ENCODE measurements around the gene FAIM2. TPM values are rescaled to one million over a fixed set of nuclear protein-coding genes. Genes with fewer than 3 reads are reported as not detected.

The FAIM2 gene
- total and polyA plus RNA-seq, 10 of the 15 experiments (the other 5 are each of a cell fraction or from before 2014, with no cell fraction given) = not detected

DNA sequence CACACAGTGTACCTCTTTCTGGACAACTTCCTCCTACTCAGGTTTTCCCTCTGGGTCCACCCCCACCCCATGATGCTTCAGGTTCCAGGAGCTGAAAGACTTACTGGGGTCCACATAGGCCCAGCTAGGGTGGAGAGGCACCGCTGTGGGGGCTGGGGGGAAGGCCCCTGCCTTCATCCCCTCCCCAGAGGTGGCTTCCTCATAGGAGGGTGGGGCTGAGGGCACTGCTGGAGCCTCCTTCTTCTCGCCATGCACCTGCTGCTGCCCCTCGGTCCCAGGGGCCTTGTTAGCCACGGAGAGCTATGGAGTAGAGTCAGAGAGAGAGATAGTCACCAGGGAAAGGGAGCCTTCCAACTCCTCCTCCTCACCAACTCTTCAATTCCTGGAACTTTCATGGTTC, 2.7 kb downstream of the FAIM2 start:
- RAD21 ChIA-PET (ENCODE audit: unreplicated experiment) = no interaction called here
- Histone ChIP-seq H3K79me2 (ENCODE audit: control insufficient read depth, insufficient read depth, low read length) (no peaks in the 10 kb centered on the region), H3K9ac (ENCODE audit: control insufficient read depth, insufficient read depth, low read length) (no peak overlapping the region), H3K4me1 (ENCODE audit: control insufficient read depth, insufficient read depth, low read length) (no peaks in the 10 kb centered on the region), H2AFZ (ENCODE audit: control insufficient read depth, low read depth, low read length) (no peak overlapping the region), H3K27me3 (replicated peaks in 1 of 2; ENCODE audit: control insufficient read depth in 2 of 2, insufficient read depth in 2 of 2, low read length in 1 of 2) (peaks cover 7 to 12% of the 10 kb centered on the region in 2 experiments), H4K20me1 (ENCODE audit: control insufficient read depth, insufficient read depth) (no peaks in the 10 kb centered on the region), H3K27ac (ENCODE audit: control insufficient read depth, insufficient read depth) (no peak overlapping the region), H3K4me2 (ENCODE audit: control insufficient read depth, insufficient read depth) (no peak overlapping the region), H3K4me3 (no peak overlapping the region), H3K9me3 (replicated peaks; ENCODE audit: control insufficient read depth, insufficient read depth, low read length) (no peaks in the 10 kb centered on the region), H3K36me3 (ENCODE audit: control insufficient read depth in 2 of 2, insufficient read depth in 2 of 2, low read length in 1 of 2) (no peaks in the 10 kb centered on the region)
- in situ Hi-C loops (cut with MboI) = no loop called here
- FAIRE-seq (no peak), ATAC-seq (no peak), DNase-seq (ENCODE audit: low read depth, low spot score) (no peak)
- SMC1A ChIA-PET (ENCODE audit: uncharacterized antibody, unreplicated experiment) = no interaction called here
- WGBS (ENCODE audit: insufficient coverage, insufficient replicate concordance, low lambda C conversion rate, missing lambda C conversion rate) = 0% methylated on average over 4 of the region's 4 CpGs
- no TSS peak for BruUV-seq (replicated peaks)
- intact Hi-C loops (cut with micrococcal nuclease; ENCODE audit: unreplicated experiment) = no loop called here
- CTCF ChIA-PET = interaction anchor here (0.8 to 1.4 kb wide), 2 partner anchors 45 to 66 kb away, joined by 3 to 5 read pairs; no protein-coding TSS in a partner anchor
- POLR2A ChIA-PET = no interaction called here
- no peak for TF ChIP-seq SIN3A (IDR thresholded peaks at IDR 0.05; ENCODE audit: low read depth, low read length)
- TF ChIP-seq, protein P1, sequence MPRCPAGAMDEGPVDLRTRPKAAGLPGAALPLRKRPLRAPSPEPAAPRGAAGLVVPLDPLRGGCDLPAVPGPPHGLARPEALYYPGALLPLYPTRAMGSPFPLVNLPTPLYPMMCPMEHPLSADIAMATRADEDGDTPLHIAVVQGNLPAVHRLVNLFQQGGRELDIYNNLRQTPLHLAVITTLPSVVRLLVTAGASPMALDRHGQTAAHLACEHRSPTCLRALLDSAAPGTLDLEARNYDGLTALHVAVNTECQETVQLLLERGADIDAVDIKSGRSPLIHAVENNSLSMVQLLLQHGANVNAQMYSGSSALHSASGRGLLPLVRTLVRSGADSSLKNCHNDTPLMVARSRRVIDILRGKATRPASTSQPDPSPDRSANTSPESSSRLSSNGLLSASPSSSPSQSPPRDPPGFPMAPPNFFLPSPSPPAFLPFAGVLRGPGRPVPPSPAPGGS (IDR thresholded peaks at IDR 0.05; ENCODE audit: borderline replicate concordance, insufficient read depth, low read depth, low read length, poor library complexity, severe bottlenecking) = no peak
- TF ChIP-seq, protein P2, sequence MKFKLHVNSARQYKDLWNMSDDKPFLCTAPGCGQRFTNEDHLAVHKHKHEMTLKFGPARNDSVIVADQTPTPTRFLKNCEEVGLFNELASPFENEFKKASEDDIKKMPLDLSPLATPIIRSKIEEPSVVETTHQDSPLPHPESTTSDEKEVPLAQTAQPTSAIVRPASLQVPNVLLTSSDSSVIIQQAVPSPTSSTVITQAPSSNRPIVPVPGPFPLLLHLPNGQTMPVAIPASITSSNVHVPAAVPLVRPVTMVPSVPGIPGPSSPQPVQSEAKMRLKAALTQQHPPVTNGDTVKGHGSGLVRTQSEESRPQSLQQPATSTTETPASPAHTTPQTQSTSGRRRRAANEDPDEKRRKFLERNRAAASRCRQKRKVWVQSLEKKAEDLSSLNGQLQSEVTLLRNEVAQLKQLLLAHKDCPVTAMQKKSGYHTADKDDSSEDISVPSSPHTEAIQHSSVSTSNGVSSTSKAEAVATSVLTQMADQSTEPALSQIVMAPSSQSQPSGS (IDR thresholded peaks at IDR 0.05; ENCODE audit: low read length) = no peak
- TF ChIP-seq MTA2 (IDR thresholded peaks at IDR 0.05; ENCODE audit: low read depth) = no peak
- TF ChIP-seq TCF3 (IDR thresholded peaks at IDR 0.05; ENCODE audit: borderline replicate concordance, insufficient read depth, low read depth, low read length) = no peak
- TF ChIP-seq HDAC2 (IDR thresholded peaks at IDR 0.05) = no peak
- no peak for TF ChIP-seq NFIC (IDR thresholded peaks at IDR 0.05; ENCODE audit: low read depth, low read length)
- TF ChIP-seq MEF2A (IDR thresholded peaks at IDR 0.05; ENCODE audit: insufficient read depth, low read depth, low read length) = no peak
- no peak for TF ChIP-seq RBBP5 (conservative IDR thresholded peaks at IDR 0.05)

Data from GM12878 (cell line).